ENCODE measurements around the gene CRTAC1.

Gene CRTAC1

GRCh38 chr10:97896756-97897358 is 133.6 kb downstream of the CRTAC1 start:
- no peak for DNase-seq (ENCODE audit: low spot score)

- DNase-seq (ENCODE audit: low spot score): no peak
Observed at GRCh38 chr10:97895915-97896314, 134.5 kb downstream of the CRTAC1 start.

DNA sequence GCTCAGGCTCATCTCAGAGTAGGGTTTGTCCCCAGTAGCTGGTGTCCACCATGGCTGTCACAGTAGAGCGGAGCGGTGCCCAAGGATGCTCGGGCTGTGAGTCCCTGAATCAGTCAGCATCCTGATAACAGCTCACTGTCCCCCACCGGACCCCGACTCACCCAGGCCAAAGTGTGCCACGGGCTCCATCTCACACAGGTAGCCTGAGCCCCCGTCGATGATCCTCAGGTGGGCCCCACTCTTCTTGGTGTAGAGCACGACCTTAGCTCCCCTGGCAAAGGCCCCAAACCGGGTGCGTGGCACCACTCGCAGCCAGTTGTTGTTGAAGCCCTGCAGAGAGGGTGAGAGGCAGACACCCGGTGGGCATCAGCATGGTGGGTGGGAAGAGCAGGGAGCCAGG is 135.3 kb downstream of the CRTAC1 start:
- DNase-seq (ENCODE audit: low spot score): no peak

GRCh38 chr10:97894092-97894491 is 136.3 kb downstream of the CRTAC1 start:
- no peak for DNase-seq (ENCODE audit: low spot score)

GRCh38 chr10:97892939-97893338 is 137.5 kb downstream of the CRTAC1 start:
- no peak for DNase-seq (ENCODE audit: low spot score)

- no peak for DNase-seq (ENCODE audit: low spot score)
Observed at GRCh38 chr10:97892506-97892905, 137.9 kb downstream of the CRTAC1 start.

DNA sequence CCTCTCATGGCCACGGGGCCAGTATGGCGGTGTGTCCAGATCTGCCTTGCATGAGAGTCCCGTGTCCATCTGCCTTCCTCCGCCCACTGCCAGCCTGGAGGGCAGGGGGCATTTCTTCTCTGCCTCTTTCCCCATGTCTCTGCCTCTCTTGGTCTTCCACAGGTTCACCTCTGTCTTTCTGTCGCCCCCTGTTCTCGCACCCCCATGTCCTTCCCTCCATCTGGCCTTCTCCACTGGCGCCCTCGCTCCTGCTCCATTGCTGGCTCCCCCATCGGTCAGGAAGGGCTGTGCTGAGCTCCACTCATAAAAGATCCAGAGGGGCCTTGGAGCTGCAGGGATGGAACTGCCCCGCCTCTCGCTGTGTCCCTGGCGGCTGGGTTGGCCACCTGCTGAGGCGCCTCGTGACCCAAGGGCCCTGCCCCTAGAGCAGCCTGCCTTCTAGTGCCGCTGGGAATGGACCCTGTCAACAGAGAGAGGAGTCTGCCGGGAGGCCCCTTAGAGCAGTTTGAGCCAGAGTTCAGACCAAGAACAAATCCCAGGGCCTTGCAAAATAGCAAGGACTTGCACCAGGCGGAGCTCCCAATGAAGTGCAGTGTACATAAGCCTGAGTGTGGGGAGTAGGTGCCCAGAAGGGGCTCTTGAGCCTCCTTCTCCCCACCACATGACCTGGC is 138.8 kb downstream of the CRTAC1 start:
- no peak for DNase-seq (ENCODE audit: low spot score)

GRCh38 chr10:97889461-97890265 is 140.8 kb downstream of the CRTAC1 start:
- DNase-seq (ENCODE audit: low spot score): no peak

DNA sequence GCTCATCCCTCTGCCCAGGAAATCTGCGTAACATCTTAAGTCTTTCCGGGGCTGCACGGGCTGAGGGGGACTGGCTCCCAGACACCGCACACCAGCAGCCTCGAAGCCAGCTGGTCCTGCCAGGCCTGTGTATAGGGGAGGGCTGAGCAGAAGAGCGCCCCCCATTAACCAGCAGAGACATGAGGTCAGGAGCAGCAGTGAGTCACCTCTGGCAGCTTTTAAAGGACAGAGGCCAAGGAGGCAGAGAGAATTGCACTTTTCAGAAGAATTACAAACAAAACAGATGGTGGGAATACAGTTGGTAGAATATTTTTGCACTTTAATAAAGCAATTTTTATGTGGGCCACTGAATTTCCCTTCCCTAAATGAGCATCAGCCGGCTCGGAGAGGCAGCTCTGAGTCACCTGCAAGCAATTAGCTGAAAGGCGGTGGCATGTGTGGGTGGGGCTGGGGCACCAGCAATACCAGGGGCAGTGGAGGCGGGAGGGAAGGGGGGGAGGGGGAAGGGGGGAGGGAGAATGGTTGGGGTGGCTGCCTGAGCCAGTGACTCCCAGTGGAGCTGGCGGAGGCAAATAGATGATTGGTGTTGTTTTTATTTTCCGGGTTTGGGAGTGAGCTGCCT is 141.7 kb downstream of the CRTAC1 start:
- no peak for DNase-seq (ENCODE audit: low spot score)

GRCh38 chr10:97888134-97888533 is 142.3 kb downstream of the CRTAC1 start:
- DNase-seq (ENCODE audit: low spot score): no peak

DNA sequence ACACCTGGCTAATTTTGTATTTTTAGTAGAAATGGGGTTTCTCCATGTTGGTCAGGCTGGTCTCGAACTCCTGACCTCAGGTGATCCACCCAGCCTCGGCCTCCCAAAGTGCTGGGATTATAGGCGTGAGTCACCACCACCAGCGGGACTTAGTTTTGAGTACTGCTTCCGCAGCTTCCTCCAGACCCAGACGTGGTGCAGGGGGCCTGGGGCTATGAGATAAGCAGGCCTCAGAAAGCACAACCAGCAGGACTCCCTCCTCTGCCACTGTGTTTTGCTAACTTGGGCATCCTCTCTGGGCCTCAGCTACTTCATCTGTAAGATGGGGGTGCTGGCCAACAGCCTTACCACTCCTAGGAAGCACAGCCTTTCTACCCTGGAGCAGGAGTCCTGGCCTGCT is 143.0 kb downstream of the CRTAC1 start:
- DNase-seq (ENCODE audit: low spot score): no peak

- DNase-seq (ENCODE audit: low spot score): no peak
Observed at GRCh38 chr10:97886286-97886685, 144.1 kb downstream of the CRTAC1 start.

DNA sequence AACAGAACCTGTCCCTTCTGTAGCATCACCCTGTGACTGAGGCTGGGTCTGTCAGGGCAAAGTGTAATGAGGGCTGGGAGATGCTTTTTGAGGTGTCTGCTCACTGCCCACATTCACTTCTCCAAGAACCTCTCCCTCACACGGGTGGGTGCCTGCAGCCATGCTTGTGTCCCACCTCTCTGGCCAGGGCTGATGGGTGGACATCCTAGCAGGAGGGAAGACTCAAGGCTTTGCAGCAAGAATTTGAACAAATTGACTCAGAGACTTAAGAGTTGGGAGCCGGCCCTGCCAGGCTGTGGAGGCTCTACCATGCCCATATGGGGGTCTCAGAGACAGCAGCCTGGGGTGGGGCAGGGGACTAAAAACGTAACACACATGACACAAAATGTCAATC is 147.3 kb downstream of the CRTAC1 start:
- no peak for DNase-seq (ENCODE audit: low spot score)

DNA sequence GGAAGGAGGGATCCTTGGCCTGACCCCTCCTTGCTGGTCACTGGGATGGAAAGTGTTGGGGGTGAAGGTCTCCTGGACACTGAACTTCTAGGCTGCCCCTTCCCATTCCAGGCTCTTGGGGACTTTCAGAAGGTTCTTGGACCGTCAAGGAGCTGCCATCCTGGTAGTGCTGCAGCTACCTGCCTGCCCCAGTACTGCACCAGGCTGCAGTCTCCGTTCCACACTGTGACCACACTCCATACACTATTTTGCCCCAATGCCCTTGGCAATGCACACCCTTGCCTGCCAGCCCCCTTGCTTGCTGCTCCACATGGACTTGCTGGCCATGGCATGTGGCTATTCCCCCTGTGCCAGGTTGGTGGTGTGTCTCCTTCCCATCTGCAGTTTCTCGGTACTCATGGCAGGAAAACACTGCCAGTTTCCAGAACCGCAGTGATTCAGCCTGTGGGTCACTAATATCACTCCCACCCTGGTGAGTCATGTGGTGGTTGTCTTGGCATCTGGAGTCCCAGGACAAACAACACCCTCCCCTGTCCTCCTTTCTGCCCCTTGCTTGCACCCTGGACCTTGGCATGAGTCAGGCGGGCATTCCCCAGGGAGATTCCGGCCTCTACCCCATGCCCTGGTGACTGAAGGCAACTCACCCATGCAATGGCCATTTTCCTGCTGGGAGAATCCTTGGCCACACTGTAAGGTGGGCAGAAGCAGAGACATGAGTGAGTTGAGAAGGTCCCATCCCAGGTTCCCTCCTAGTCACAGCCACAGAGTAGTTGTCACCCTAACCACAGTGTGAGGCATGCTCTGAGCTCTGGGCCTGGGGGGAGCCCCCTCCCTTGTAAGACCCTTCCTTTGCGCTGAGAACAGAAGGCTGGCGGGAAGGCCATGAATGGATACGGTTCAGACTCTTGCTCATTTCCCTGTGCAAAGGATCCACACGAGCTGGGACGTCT is 148.0 kb downstream of the CRTAC1 start:
- DNase-seq (ENCODE audit: low spot score): no peak

DNA sequence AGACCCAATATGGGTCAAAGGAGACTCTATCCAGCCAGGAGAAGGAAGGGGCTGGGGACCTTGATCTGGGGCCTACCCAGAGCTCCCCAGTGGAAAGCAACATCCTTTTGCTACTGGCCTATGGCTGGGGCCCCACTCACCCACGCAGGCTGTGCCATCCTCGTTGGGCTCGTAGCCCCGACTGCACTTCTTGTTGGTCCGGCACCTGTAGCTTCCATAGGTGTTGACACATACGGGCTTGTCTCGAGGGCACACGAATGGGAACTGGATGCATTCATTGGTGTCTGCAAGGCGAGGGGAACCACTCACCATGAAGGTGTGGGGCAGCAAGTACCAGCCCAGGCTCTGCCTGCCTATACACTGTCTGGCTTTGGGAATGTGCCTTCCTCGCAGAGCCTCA is 150.3 kb downstream of the CRTAC1 start:
- DNase-seq (ENCODE audit: low spot score): no peak

DNA sequence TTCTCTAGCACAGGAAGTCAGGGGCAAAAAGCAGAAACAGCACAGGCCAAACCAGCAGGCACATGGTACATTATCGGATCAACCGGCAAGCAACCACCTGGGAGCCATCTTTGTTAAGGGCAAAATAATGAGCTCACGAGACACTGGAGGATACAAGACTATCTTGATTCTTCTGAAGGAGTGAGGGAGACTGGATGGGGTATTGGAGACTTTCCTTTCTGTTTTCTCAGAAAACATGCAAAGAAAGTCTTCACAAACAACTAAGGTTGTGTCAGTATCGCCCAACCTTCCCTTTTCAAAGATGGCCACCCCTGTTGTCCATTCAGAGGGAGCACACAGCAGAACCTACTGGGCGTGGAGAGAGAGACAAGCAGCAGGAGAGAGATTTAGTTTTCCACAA is 151.2 kb downstream of the CRTAC1 start:
- DNase-seq (ENCODE audit: low spot score): no peak

DNA sequence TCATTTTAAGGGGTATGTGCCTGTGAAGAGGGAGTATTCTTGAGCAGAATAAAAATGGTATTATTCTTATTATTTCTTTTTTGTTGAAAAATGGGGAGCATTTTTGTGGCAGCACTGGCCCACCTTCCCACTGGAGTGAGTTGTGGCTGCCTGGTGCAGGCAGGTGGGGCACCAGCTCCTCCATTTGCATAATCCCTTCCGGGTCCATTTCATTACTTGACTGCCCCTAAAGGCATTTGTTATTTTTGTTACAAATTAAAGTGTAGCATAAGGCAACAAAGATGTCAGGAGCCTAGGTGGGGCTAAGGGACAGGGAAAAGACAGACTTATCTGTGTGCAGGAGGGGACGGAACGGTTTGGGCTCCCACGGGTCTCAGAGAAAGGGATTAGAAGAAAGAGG is 154.0 kb downstream of the CRTAC1 start:
- DNase-seq (ENCODE audit: low spot score): no peak

GRCh38 chr10:97875391-97875790 is 155.0 kb downstream of the CRTAC1 start:
- DNase-seq (ENCODE audit: low spot score): no peak

DNA sequence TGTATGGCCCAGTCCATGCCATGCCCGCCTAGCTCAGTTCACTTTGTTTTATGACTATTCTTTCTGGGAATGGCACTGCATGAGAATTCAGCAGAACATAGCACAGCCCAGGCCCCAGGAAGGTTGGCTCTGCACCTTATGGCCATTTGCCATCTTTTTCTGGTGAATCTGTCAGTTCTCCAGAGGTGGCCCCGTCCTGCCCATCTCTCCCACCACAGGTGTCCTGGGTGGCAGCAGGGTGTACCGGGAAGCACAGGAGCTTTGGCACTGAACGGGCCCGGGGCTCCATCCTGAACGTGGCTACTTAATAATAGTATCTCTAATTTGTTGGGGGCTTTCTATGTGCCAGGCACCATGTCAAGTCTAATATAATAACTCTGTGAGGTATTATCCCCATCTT is 156.1 kb downstream of the CRTAC1 start:
- no peak for DNase-seq (ENCODE audit: low spot score)

DNA sequence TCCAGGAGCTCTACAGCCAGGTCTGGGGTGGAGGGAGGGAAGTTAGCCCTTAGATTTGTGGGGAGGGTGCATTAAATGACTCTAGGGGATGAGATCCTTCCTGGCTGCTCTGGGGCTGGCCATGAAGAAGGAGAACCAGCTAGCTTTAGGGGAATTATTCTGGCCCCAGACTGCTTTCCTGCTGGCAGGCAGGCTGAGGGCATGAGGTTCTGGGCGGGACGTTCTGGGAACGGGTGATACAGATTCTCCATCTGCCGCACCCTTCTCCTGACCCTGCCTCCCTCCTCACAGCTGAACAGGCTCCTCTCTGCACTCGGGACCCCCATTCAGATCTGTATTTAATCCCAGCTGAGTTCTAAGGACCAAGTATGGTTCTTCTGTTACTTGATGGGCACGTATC is 156.9 kb downstream of the CRTAC1 start:
- DNase-seq (ENCODE audit: low spot score): no peak

- no peak for DNase-seq (ENCODE audit: low spot score)
Observed at GRCh38 chr10:97870990-97871389, 159.4 kb downstream of the CRTAC1 start.
